NCI-H2196 treated with DMSO at 0.1 percent for 48 hours (cell line): ENCODE measurements around the gene HRH1.

Source experiments
- DNase-seq: peaks from one replicate; lab custom pipeline; 2025; ENCODE audit not compliant: unreplicated experiment; lab: John Stamatoyannopoulos, UW

The HRH1 gene

DNA sequence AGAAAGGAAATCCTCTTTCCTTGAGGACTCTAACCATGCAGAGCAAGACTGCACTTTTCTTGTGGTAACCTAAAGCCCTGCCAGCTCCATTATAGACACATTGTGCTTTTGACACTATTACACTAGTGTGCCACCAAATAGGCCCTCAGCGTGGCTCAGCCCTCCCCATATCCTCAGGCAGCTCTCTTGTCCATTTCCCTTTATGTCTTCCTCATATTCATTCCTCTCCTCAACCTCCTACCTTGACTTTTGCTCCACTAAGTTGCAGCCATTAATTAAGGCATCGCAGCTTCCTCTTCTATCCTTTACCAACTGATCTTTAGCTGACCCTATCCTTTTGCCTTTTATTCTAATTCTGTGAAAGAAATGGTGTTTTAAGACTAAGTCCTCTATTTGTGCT is 121.6 kb downstream of the HRH1 start:
- DNase-seq, result no peak

GRCh38 chr3:11276901-11277300 is 122.6 kb downstream of the HRH1 start:
- no peak for DNase-seq

- DNase-seq, result no peak
Observed at GRCh38 chr3:11282250-11283138, 128.2 kb downstream of the HRH1 start.

DNA sequence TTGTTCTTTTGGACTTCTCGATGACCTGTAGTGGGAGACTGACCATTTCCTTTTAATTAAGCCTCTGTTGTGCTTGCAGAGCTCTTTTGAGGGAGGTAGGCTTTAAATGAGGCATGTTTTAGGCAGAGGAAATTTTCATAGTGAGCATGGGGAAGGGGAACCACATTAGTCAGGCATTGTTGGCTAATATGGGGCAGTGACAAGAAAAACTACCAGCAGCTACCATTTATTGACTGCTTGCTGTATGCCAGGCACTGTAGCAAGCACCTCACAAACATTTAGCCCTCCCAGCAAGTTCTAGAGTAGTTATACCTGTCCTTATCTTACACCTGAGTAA is 128.8 kb downstream of the HRH1 start:
- no peak for DNase-seq

DNA sequence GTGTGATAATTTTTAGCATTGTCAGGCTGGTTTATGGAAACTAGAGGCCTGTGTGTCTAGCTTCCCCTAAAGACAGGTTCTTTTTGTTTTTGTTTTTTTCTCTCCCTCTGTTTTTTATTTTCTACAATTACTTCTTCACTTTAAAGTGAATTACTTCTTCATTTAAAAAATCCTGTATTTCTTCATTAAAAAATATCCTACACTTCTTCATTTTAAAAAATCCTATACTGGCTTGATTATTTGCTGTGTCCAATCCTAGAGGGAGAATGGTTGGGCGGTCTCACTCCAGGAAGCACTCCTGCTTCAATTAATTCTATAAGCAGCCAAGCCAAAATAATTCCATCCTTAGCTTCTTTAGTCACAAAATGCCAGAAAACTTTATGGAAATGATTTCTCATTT is 129.7 kb downstream of the HRH1 start:
- DNase-seq, result no peak

DNA sequence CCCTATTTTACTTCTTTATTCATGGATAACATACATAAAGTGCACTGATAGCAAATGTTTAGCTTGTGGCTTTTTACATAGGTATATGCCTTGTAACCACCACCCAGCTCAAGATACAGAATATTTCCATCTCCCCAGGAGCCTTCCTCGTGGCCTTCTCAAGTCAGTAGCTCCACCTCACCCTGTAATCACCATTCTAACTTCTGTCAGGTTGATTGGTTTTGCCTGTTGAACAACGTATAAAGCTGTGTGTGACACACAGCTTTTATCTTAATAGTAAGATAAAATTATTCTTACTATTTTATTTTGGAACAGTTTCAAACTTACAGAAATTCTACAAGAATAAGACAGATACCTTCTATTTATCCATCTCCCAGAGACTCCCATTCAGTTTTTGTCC is 131.2 kb downstream of the HRH1 start:
- no peak for DNase-seq

DNA sequence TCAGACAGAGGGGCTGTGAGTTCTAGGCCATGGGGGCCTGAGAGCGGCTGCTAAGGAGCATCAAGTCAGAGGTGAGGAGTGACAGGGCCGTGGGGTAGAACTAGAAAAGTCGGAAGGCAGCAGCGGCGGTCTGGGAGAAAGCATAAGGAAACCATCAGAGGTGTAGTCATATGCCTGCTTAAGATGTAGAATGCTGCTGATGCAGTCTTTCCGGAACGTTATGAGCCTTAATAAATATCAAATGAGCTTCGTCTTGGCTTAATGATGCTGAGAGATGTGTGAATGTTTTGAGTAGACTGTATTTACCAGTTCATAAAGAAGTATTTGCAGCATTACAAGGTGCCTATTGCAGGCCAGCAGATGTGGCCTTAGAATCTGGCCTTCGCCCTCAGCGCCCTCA is 133.1 kb downstream of the HRH1 start:
- no peak for DNase-seq

- no peak for DNase-seq
Observed at GRCh38 chr3:11288021-11288491, 133.8 kb downstream of the HRH1 start.

GRCh38 chr3:11288786-11289637 is 134.7 kb downstream of the HRH1 start:
- DNase-seq, result no peak

DNA sequence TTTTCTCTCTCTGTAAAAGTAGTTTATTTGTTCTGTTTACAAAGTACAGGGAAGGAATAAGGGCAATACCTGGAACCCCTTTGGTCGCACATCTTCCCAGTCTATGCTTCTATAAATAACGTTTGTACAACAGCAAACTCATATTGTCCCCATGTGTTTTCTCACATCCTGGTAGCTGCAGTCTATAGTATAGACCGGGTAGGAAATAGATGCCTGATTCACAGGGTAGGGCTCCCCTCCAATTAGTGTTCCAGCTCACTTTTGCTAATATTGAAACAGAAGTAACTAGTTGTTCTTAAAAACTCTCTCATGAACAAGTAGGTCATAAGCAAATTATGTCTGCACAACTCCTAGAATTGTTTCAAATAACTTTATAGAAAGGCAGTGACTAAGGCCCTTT is 135.6 kb downstream of the HRH1 start:
- no peak for DNase-seq

- no peak for DNase-seq
Observed at GRCh38 chr3:11290743-11291680, 136.7 kb downstream of the HRH1 start.

DNA sequence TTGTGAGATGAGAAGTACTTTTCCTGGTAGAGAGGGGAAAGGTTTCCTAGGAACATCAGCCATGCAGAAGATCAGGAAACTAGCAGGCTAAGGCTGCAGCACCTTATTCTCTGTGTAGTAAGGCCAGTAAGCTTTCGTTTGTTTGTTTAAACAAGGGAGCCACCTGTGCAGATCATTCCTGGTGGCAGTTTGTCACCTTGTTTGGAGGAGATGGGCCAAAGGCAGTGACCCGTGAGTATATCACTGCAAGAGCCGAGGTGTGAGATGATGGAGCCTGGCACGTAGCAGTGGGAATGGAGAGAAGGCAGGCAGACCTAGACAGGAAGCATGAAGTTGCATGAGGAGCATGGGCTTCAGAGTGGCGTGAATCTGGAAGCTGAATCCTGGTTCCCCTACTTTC is 137.5 kb downstream of the HRH1 start:
- DNase-seq, result no peak

- DNase-seq, result no peak
Observed at GRCh38 chr3:11297126-11297525, 142.8 kb downstream of the HRH1 start.

GRCh38 chr3:11300970-11301369 is 146.7 kb downstream of the HRH1 start:
- no peak for DNase-seq

GRCh38 chr3:11302444-11302843 is 148.2 kb downstream of the HRH1 start:
- DNase-seq, result no peak

DNA sequence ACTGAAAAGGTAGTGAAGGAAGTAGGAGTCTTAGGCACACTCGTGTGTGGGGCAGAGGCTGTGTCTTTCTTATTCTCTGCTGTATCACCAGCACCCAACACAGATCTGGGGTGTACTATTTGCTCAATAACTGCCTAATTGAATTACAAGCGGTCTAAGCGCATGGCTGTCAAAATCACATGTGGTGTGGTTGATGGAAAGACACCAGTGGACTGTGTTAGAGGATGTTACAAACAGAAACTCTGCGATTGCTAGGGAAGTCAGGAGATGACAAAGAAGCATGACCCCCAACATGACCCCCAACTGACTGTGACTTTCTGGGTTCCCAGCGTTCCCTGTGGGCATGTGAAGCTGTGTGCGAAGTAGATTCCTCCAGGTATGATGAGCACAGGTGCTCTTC is 149.9 kb downstream of the HRH1 start:
- no peak for DNase-seq

GRCh38 chr3:11305509-11305908 is 151.2 kb downstream of the HRH1 start:
- no peak for DNase-seq

GRCh38 chr3:11306817-11307589 is 152.7 kb downstream of the HRH1 start:
- DNase-seq, result no peak

DNA sequence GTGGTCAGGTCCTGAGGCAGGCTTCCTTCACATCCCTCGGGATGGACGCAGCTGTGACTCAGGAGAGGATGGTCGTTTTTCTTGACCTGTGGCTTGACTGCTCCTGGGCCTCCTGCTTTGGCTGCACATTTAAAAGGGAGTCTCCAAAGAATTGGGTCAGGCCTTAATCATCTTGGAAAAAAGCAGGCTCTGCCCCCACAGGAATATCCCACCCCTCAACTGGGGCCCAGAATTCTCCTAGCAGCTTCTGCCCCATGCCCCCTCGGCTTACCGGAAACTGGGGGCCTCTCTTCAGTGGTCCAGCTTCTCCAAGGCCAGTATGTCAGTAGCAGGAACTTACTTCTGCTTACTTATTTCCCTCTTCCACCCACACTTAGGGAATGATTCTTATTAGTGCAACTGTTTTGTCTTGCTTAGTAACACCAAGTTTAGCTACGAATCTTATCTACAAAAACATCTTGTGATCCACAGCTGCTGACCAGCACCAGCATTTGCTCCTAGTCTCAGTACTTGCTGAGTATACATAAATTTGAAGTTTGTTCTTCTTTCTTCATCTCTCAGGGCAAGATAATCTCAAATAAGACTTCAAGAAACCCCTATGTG is 153.6 kb downstream of the HRH1 start:
- no peak for DNase-seq

GRCh38 chr3:11310258-11310657 is 156.0 kb downstream of the HRH1 start:
- no peak for DNase-seq
